NCI-H2227 (cell line): ENCODE results near the gene FOXN3.
"Not testable (repeated sequence)": the region's sequence is repeated elsewhere in the genome, so short reads cannot be mapped to it uniquely, and the experiment has no call there.

ENCODE experiments used
- DNase-seq: peaks from one replicate; lab custom pipeline; 2025; ENCODE audit not compliant: unreplicated experiment; lab: John Stamatoyannopoulos, UW

The FOXN3 gene

DNA sequence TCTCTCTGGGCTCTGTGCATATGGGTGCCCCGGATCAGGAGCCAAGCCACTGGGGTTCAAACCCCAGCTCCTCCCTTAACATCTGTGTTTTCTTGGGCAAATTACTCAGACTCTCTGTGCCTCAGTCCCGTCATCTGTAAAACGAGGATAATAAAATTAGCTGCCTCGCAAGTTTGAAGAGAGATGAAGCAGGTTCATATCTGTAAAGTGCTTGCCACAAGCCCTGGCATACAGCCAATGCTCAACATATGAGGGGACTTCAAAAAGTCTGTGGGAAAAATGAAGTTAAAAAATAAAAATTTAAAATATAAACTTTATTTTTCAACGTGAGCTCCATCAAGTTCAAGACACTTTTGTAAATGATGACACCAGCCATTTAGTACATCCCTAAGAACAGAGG lies 276.7 kb downstream of the FOXN3 start:
- no peak for DNase-seq

DNA sequence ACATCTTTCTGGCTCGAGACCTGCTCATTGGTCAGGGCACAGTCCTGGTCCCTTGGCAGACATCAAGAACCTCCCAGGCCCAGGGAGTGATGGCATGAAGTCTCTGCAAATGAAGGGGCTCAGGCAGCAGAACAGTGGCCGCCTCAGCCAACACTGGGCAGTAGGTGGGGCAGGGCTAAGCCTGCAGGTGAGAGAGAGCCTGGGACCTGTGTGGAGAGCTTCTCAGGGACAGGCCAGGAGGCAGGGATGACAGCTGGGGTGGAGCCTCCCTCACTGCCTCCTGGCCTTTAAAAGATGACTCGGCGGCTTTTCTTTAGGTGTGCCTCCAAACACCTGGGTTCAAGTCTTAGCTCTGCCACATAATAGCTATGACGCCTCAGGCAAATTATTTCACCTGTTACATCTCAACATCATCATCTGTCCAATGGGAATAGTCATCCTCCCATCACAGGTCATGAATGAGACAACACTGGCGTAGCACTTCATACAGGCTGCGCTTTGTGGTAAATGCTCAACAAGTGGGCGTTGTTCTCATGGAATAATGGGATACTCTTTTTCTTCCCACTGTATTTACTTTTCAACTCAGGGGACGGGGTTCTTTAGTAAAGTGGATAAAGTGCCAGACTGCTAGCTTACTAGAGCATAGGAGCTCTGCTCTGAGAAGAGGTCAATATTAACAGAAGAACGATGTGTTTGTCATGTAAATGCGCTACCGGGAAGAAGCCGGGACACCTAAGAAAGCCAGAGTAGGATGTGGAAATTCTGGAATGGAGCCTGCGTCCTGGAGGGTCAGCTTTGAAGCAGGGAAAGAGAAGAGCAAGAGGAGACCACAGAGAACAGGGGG lies 277.4 kb downstream of the FOXN3 start:
- no peak for DNase-seq

DNA sequence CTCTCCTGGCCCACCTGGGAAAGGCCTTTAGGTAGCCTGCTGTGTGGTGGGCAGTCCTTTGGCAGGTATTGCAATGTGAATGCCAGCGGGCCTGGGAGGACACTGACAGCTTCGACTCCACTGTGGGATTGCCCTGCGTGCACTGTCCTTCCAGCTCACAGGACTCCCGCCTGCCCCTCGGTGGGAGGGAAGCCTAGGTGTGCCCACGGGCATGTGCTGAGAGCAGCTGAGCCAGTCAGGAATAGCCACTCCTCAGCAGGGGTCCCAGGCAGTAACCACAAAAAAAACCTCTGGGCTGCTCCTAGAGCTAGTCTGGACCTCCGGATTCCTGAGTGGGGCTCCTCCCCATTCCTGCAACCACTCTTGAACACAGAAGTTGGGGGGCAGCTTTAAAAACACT lies 278.2 kb downstream of the FOXN3 start:
- DNase-seq: no peak

DNA sequence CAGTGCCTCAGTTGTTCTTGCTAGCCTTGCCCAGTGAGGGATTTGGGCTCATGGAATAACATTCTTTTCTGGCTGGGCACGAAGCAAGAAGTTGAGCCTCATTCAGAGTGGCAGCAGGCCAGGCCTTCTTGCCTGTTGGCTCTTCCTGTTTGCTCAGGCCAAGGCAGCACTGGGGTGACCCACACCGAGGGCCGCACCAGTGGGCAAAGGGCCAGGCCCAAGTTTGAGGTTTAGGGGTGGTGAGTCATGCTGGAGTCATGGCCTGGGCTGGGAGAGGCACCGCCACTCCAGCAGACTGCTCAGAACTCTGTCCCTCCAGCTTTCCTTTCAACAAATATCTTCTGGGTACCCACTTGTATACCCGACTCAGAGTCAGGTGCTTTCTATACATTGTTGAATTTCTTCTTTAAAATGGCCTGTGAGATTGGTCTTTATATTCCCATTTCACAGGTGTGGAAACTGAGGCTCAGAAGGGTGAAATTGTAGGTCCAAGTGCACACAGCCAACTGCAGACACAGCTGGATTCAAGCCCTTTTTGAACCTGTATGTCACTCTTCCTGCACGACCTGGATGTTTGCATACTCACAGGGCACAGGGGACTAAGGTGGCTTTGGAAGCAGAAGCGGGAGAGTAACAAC lies 279.4 kb downstream of the FOXN3 start:
- DNase-seq: no peak

DNA sequence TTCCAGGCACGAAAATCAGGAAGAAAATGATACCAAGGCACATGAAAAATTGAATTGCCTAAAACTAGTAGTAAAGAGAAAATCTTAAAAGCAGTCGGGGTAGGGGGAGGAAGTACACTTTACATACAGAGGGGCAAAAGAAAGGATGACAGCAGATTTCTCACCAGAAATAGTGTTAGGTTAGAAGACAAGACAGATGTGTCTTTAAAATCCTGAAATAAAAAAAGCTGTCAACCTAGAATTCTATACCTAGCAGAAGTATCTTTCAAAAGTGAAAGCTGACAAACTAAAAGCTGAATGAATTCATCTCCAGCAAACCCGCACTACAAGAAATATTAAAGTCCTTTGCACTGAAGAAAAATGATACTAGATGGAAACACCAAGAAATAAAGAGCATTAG lies 280.4 kb downstream of the FOXN3 start:
- no peak for DNase-seq

DNA sequence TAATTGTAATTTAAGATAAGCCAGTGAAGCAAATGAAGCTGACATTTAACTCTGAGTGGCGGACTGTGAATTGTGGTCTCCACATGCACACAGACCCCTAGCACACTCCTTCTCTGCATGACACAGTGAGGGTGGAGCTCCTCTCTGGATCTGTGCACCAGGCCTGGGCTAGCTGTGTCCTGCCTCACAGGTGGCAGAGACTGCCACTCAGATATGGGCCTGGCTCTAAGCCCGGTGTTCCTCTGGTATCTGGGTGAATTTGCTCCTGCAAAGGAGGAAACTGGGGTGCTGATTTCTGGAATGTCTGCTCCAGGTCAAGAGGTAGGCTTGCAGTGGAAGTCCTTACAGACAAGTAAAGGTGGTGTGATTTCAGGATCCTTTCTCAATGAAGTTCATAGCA lies 282.4 kb downstream of the FOXN3 start:
- DNase-seq: no peak

DNA sequence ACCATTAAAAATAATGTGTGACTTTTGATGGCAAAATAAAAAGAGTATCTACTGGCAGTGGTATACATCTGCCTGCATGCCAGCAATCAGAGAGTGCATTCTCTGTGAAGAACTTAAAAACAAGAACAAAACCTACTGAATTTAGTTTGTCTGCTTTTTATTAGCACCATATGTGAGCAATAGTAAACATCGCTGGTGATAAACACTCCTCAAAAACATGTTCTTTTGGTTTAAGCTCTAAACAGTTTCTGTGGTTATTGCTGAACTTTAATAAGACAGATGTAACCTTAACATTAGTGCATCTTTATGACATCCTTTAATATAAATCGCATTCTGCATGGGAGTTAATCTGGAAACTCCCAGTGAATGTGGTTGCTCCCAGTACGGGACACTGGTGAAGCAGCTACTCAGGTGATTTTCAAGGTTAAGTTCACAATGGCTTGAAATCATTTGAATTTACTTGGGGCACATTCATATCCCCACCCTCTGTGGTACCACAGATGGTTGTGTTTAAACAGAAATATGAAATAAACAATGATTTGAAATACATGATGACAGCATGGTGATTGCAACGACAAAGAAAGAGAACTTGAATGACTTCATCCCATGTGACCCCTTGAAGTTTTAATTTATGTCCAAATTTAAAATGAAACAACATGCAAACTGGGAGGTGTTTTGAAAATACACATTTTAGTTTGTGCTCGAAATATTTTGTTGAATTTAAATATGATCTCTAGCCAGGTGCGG lies 285.9 kb downstream of the FOXN3 start:
- DNase-seq: no peak

DNA sequence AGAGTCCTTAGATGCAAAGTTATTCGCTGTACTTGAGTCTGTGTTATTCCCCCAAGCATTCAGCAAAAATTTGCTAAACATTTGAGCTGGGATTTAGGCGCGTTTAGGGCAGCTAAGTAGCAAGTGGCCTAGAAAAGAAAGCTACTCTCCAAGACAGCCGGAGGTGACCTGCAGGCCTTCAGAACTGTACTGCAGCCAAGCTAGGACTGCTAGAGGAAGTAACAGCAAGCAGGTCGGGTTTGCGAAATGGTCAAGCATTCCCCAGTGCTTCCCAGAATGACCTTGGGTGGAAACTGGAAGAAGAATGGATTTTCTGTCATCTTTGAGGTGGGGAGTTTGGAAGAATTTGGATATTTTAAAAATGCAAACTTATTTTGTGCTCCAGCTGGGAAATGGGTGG lies 287.5 kb downstream of the FOXN3 start:
- no peak for DNase-seq

DNA sequence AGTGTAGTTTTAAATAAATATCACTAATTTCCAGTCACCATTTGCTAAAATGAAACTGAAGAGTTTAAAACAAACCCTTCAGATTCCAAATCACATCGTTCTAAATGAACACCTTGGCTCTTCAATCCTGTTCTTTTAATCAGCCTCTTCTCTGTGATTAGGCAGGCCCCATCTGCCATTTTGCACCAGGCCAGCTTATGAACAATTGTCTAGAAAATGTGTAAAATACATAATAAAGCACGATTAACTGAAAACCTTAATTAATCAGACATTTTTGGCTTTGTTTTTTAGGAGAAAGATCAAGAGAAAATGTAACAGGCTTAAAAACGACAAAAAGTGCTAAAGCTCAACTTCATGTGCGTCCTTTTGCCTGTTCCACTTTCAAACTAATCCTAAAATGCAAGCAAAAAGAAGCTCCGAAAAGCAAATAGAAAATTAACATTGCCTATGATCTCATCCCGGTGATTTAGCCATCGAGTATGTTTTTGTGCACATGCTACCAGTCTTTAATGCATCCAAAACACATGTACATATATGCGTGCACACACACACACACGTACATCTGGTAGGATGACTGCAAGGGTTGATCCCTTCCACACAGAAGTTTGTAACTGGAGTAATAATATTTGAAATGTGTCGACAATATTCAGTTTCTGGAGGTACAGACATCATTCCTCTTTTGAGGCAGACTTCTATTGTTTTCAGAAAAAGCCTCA lies 288.6 kb downstream of the FOXN3 start:
- DNase-seq: no peak

DNA sequence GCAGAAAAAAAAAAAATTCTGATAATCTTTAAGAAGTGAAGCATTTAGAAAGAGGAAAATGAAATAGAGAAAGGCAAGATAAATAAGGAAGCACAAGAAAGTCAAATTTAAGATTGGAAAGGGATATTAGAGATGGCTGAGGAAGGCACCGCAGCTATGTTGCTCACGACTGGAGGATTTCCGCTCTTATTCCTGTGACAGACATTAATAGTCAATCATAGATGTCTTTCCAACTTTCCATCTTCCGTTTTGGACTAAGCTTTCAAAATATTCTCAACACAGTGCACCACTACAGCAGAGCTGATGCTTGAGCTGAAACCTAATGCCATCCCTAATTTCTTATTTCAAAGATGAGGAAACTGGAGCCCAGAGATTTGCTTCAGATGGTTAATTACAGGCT lies 290.6 kb downstream of the FOXN3 start:
- DNase-seq: no peak

DNA sequence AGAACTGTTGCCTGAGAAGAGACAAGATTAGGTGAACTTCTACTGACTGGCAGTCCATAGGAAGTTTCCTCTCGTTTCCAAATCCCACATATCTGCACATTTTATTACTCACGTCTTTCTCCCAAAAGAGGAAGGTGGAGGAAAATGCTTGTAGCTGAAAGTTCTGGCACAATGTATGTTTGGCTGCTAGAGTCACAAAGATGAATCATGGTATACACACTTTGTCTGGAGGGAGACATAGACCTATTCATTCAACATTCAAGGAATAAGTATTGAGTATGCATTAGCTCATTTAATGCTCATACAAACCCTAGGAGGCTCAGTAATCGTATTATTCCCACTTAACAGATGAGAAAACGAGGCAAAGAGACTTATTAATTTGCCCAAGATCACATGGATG lies 291.8 kb downstream of the FOXN3 start:
- DNase-seq: no peak

DNA sequence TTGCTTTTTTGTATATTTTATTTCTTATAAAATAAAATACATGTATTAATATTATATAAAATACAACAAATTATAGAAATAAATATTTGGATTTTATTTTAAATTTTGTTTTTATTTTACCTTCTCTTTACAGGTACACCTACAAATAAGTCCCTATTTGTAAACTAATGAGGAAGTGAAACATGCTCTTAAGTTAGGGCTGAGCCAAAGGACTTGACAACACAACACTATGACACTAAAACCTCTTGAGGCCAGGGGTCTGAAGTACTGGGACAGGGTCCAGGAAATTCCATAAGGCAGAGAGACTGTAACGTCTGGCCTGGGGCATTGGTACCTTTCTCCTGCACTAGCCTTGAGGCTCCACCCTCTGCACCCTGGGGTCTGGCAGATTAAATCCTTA lies 293.2 kb downstream of the FOXN3 start:
- no peak for DNase-seq

DNA sequence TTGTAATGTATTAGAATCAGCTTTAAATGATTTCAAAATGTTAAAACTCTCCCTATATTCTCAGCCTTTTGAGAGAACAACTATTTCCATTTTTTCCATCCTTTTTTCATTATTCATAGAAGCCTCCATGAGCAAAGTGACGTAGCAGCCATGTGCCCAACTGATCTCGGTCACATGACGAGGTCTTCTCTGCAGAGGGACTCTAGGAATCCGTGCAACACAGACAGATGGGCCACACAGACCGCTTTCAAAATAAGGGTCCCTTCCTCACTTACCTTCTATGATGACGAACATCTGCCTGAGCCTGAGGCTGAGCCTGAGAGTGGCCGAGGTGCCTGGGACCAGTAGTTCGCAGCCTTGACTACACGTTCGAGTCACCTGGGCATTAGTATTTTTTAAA lies 293.8 kb downstream of the FOXN3 start:
- DNase-seq: no peak

DNA sequence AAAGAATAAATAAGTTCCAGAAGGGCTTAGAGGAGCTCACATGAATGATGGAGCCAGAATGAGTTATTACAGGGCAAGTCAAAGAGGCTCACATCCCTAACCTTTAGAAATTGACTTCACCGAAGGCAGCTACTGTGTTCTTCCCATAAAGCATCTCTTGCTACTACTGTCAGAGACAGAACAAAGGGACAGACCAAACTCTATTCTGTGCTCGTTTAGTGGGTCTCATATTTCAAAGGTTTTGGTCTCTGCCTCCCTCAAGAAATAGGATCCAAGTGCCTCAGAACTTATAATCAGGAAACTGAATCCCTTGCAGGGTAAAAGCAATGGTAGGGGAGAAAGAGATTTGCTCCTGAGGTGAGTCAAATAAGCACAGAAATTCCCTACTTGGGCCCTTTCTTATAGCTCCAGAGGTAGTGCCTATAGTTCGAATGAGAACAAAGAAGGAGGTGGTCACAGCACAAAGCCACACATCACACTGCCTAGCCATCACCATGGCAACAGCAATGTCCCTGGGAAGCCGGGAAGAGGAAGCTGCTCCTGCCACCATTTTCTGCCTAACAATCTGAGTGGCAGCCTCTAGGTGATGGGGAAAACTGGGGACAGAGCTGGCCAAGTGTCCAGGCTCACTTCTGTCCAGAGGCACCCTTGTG lies 294.9 kb downstream of the FOXN3 start:
- peak; percentile 63 for DNase-seq

DNA sequence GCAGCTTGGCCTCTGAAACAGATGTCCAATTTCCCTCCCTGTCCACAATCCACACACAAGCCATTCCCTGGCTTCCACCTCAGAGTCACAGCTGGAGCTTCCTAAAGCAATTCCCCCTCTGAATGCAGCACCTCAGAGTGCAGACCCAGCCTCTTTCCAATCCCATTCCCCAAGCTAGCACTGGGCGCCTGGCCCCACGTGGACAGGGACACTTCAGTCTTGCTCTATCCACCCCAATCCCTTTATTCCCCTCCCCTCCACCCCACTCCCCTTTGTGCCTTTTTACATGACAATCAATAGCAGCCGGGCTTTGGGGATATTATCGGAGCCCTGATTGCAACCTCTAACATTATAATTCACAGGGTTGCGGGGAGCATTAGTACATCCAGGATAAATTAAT lies 300.0 kb downstream of the FOXN3 start:
- DNase-seq: no peak

DNA sequence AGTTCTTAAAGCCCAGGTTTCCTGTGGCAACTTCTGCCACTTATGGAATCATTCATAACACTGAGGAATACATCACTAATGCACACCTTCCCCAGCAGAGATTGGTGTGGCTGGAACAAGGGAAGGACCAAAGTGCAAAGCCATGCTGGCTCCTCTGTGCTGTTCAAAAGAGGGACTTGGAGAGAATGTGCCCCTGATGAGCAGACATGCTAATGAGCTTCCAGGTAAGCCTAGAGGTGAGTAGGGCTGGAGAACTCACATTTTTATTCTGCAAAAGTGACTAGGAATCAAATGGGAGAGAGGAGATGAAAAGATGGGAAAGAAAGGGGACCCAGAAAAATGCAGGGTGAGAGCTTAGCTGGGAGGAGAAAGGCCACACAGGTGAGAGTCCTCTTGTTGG lies 302.9 kb downstream of the FOXN3 start:
- no peak for DNase-seq

DNA sequence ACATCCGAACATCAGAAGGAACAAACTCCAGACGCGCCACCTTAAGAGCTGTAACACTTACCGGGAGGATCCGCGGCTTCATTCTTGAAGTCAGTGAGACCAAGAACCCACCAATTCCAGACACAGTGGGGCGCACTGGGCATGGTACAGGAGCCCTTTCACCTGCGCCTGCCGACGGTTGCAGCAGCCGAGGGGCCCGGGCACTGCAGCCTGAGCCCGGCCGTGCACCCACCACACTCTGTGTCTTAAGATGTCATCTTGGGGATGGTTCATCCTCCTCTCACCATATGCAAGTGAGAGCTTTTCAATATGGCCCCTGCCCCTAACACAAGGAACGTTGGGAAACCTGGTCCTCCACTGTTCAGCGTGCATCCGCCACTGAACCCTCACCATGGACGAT lies 304.3 kb downstream of the FOXN3 start:
- DNase-seq: no peak

DNA sequence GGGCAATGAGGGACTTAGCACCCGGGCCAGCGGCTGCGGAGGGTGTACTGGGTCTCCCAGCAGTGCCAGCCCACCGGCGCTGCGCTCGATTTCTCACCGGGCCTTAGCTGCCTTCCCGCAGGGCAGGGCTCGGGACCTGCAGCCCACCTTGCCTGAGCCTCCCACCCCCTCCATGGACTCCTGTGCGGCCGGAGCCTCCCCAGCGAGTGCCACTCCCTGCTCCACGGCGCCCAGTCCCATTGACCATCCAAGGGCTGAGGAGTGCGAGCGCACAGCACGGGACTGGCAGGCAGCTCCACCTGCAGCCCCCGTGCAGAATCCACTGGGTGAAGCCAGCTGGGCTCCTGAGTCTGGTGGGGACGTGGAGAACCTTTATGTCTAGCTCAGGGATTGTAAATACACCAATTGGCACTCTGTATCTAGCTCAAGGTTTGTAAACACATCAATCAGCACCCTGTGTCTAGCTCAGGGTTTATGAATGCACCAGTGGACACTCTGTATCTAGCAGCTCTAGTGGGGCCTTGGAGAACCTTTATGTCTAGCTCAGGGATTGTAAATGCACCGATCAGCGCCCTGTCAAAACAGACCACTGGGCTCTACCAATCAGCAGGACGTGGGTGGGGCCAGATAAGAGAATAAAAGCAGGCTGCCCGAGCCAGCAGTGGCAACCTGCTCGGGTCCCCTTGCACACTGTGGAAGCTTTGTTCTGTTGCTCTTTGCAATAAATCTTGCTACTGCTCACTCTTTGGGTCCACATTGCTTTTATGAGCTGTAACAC lies 305.1 kb downstream of the FOXN3 start:
- DNase-seq: not testable (repeated sequence)

DNA sequence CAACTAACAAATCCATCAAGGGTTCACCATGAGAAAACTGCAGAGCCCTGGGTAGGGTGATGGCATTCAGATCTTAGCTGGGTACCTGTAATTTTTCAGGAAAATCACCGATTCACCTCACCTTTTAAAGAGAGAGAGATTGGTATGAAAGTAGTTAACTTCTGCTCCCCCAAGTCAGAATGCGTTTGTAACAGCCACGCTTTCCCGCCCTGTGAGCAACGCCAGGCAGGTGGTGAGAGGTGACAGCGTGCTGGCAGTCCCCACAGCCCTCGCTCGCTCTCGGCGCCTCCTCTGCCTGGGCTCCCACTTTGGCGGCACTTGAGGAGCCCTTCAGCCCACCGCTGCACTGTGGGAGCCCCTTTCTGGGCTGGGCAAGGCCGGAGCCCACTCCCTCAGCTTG lies 305.8 kb downstream of the FOXN3 start:
- not testable (repeated sequence) for DNase-seq

DNA sequence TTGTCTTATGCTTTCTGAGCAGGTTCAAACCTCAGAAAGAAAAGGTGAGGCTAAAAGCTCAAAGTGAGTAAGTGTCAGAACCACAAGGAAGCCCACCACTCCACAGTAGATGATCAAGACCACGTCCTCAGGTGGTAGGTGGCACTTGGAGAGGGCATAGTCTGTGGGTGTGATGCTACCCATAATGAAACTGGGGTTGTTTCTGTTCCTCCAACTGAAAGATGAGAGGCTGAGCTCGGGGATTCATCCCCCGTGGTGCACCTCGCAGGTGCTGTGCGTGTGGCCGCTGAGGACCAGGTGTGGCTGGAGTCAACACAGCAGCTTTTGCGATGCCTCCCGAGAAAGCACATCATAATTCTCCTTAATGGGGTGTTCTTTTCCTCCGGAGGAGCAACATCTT lies 306.9 kb downstream of the FOXN3 start:
- no peak for DNase-seq
